ENCODE results near the gene DOK1. TPM values are rescaled to one million over a fixed set of nuclear protein-coding genes. Genes with fewer than 3 reads are reported as not detected.

Gene DOK1
- total and polyA plus RNA-seq, 9 donors, result 6.4 to 8.7 (median 7.0) TPM

- H3K27me3 ChIP-seq (ENCODE audit: control insufficient read depth, insufficient read depth, low read length), result peaks cover 9% of the 10 kb centered on the region
- no CpG with 5 or more reads among the region's 3 CpGs for WGBS (ENCODE audit: insufficient coverage)
- DNase-seq, result no peak
- H3K9me3 ChIP-seq (replicated peaks; ENCODE audit: control insufficient read depth, low read depth, low read length), result no peaks in the 10 kb centered on the region
- H3K4me1 ChIP-seq (ENCODE audit: control insufficient read depth, insufficient read depth, low read length), result no peaks in the 10 kb centered on the region
- no peak overlapping the region for H3K27ac ChIP-seq (ENCODE audit: low read length)
- H3K36me3 ChIP-seq (ENCODE audit: control insufficient read depth, insufficient read depth, low read length), result no peaks in the 10 kb centered on the region
- no peak overlapping the region for H3K4me3 ChIP-seq (ENCODE audit: low read length)
Measured at GRCh38 chr2:74599676-74600075, 45.2 kb downstream of the DOK1 start.

- H3K36me3 ChIP-seq (ENCODE audit: control insufficient read depth, insufficient read depth, low read length), result no peaks in the 10 kb centered on the region
- no CpG with 5 or more reads among the region's 1 CpG for WGBS (ENCODE audit: insufficient coverage)
- no peak for DNase-seq
- peaks cover 8% of the 10 kb centered on the region for H3K27me3 ChIP-seq (ENCODE audit: control insufficient read depth, insufficient read depth, low read length)
- no peaks in the 10 kb centered on the region for H3K4me1 ChIP-seq (ENCODE audit: control insufficient read depth, insufficient read depth, low read length)
- H3K27ac ChIP-seq (ENCODE audit: low read length), result no peak overlapping the region
- no peaks in the 10 kb centered on the region for H3K9me3 ChIP-seq (replicated peaks; ENCODE audit: control insufficient read depth, low read depth, low read length)
- H3K4me3 ChIP-seq (ENCODE audit: low read length), result no peak overlapping the region
Measured at GRCh38 chr2:74602586-74603281, 48.2 kb downstream of the DOK1 start.

GRCh38 chr2:74603282-74604000, 48.9 kb downstream of the DOK1 start:
- Histone ChIP-seq H3K36me3 (ENCODE audit: control insufficient read depth, insufficient read depth, low read length) (no peaks in the 10 kb centered on the region), H3K4me3 (ENCODE audit: low read length) (no peak overlapping the region), H3K27ac (ENCODE audit: low read length) (no peak overlapping the region), H3K4me1 (ENCODE audit: control insufficient read depth, insufficient read depth, low read length) (no peaks in the 10 kb centered on the region), H3K9me3 (replicated peaks; ENCODE audit: control insufficient read depth, low read depth, low read length) (no peaks in the 10 kb centered on the region), H3K27me3 (ENCODE audit: control insufficient read depth, insufficient read depth, low read length) (peaks cover 8% of the 10 kb centered on the region)
- DNase-seq, result no peak
- 84% methylated on average over 3 of the region's 7 CpGs for WGBS (ENCODE audit: insufficient coverage)

GRCh38 chr2:74606927-74607326, 52.4 kb downstream of the DOK1 start:
- 55% methylated on average over 3 of the region's 5 CpGs for WGBS (ENCODE audit: insufficient coverage)
- H3K27me3 ChIP-seq (ENCODE audit: control insufficient read depth, insufficient read depth, low read length), result peaks cover 8% of the 10 kb centered on the region
- no peak for DNase-seq

More at GRCh38 chr2:74606927-74607326, 52.4 kb downstream of the DOK1 start:
- H3K9me3 ChIP-seq (replicated peaks; ENCODE audit: control insufficient read depth, low read depth, low read length), result no peaks in the 10 kb centered on the region
- H3K27ac ChIP-seq (ENCODE audit: low read length), result no peak overlapping the region
- no peaks in the 10 kb centered on the region for H3K4me1 ChIP-seq (ENCODE audit: control insufficient read depth, insufficient read depth, low read length)
- H3K4me3 ChIP-seq (ENCODE audit: low read length), result no peak overlapping the region
- no peaks in the 10 kb centered on the region for H3K36me3 ChIP-seq (ENCODE audit: control insufficient read depth, insufficient read depth, low read length)

Other genes starting within 250 kb of the DOK1 start
- gene SLC4A5, start 211.3 kb upstream of the DOK1 start, total RNA-seq, result 2.2 TPM
- 1 to 10 TPM; 1.2 to 2.2 (median 1.6) TPM for gene SLC4A5, start 211.3 kb upstream of the DOK1 start, polyA plus RNA-seq (ENCODE audit: insufficient read depth in 1 of 8, insufficient read length in 8 of 8, low replicate concordance in 1 of 8)
- gene DCTN1, start 174.4 kb upstream of the DOK1 start, total RNA-seq, result 56.6 TPM
- 100 to 1,000 TPM in 7 of 8 donors, 10 to 100 TPM in 1; 96.4 to 129 (median 108) TPM for gene DCTN1, start 174.4 kb upstream of the DOK1 start, polyA plus RNA-seq (ENCODE audit: insufficient read depth in 1 of 8, insufficient read length in 8 of 8, low replicate concordance in 1 of 8)
- 1.4 TPM for gene C2orf81, start 133.1 kb upstream of the DOK1 start, total RNA-seq
- 1 to 10 TPM; 2.2 to 3.6 (median 2.7) TPM for gene C2orf81, start 133.1 kb upstream of the DOK1 start, polyA plus RNA-seq (ENCODE audit: insufficient read depth in 1 of 8, insufficient read length in 8 of 8, low replicate concordance in 1 of 8)
- gene WDR54, start 133.0 kb upstream of the DOK1 start, total RNA-seq, result 7.5 TPM
- 10 to 100 TPM in 7 of 8 donors, 1 to 10 TPM in 1; 8.8 to 15.8 (median 12.0) TPM for gene WDR54, start 133.0 kb upstream of the DOK1 start, polyA plus RNA-seq (ENCODE audit: insufficient read depth in 1 of 8, insufficient read length in 8 of 8, low replicate concordance in 1 of 8)
- 46.1 TPM for gene RTKN, start 112.8 kb upstream of the DOK1 start, total RNA-seq
- gene RTKN, start 112.8 kb upstream of the DOK1 start, polyA plus RNA-seq (ENCODE audit: insufficient read depth in 1 of 8, insufficient read length in 8 of 8, low replicate concordance in 1 of 8), result 10 to 100 TPM; 35.4 to 58.5 (median 49.4) TPM
- 21.1 TPM for gene INO80B, start 99.6 kb upstream of the DOK1 start, total RNA-seq
- gene INO80B, start 99.6 kb upstream of the DOK1 start, polyA plus RNA-seq (ENCODE audit: insufficient read depth in 1 of 8, insufficient read length in 8 of 8, low replicate concordance in 1 of 8), result 10 to 100 TPM; 15.9 to 26.5 (median 21.5) TPM
- 44.3 TPM for gene WBP1, start 96.3 kb upstream of the DOK1 start, total RNA-seq
- gene WBP1, start 96.3 kb upstream of the DOK1 start, polyA plus RNA-seq (ENCODE audit: insufficient read depth in 1 of 8, insufficient read length in 8 of 8, low replicate concordance in 1 of 8), result 10 to 100 TPM; 56.0 to 74.9 (median 66.8) TPM
- 32.0 TPM for gene MOGS, start 89.3 kb upstream of the DOK1 start, total RNA-seq
- gene MOGS, start 89.3 kb upstream of the DOK1 start, polyA plus RNA-seq (ENCODE audit: insufficient read depth in 1 of 8, insufficient read length in 8 of 8, low replicate concordance in 1 of 8), result 10 to 100 TPM; 33.8 to 41.3 (median 36.8) TPM
- gene MRPL53, start 82.0 kb upstream of the DOK1 start, total RNA-seq, result 81.1 TPM
- gene MRPL53, start 82.0 kb upstream of the DOK1 start, polyA plus RNA-seq (ENCODE audit: insufficient read depth in 1 of 8, insufficient read length in 8 of 8, low replicate concordance in 1 of 8), result 10 to 100 TPM; 52.5 to 87.9 (median 78.8) TPM
- 12.3 TPM for gene CCDC142, start 71.7 kb upstream of the DOK1 start, total RNA-seq
- 10 to 100 TPM in 1 of 8 donors, 1 to 10 TPM in 7; 7.0 to 10.2 (median 8.3) TPM for gene CCDC142, start 71.7 kb upstream of the DOK1 start, polyA plus RNA-seq (ENCODE audit: insufficient read depth in 1 of 8, insufficient read length in 8 of 8, low replicate concordance in 1 of 8)
- gene TTC31, start 71.6 kb upstream of the DOK1 start, total RNA-seq, result 12.2 TPM
- 10 to 100 TPM; 17.5 to 25.7 (median 19.9) TPM for gene TTC31, start 71.6 kb upstream of the DOK1 start, polyA plus RNA-seq (ENCODE audit: insufficient read depth in 1 of 8, insufficient read length in 8 of 8, low replicate concordance in 1 of 8)
- 0.66 TPM for gene LBX2, start 55.1 kb upstream of the DOK1 start, total RNA-seq
- 1 to 10 TPM in 3 of 8 donors, under 1 TPM in 5; 0.33 to 3.0 (median 0.89) TPM for gene LBX2, start 55.1 kb upstream of the DOK1 start, polyA plus RNA-seq (ENCODE audit: insufficient read depth in 1 of 8, insufficient read length in 8 of 8, low replicate concordance in 1 of 8)
- gene PCGF1, start 47.0 kb upstream of the DOK1 start, total RNA-seq, result 11.4 TPM
- 10 to 100 TPM; 11.6 to 16.3 (median 13.2) TPM for gene PCGF1, start 47.0 kb upstream of the DOK1 start, polyA plus RNA-seq (ENCODE audit: insufficient read depth in 1 of 8, insufficient read length in 8 of 8, low replicate concordance in 1 of 8)
- not detected for gene TLX2, start 40.3 kb upstream of the DOK1 start, total RNA-seq
- under 1 TPM in 1 of 8 donors, not detected in 7; 0.14 TPM for gene TLX2, start 40.3 kb upstream of the DOK1 start, polyA plus RNA-seq (ENCODE audit: insufficient read depth in 1 of 8, insufficient read length in 8 of 8, low replicate concordance in 1 of 8)
- 0.04 TPM for gene DQX1, start 28.5 kb upstream of the DOK1 start, total RNA-seq
- gene DQX1, start 28.5 kb upstream of the DOK1 start, polyA plus RNA-seq (ENCODE audit: insufficient read depth in 1 of 8, insufficient read length in 8 of 8, low replicate concordance in 1 of 8), result 1 to 10 TPM in 1 of 8 donors, under 1 TPM in 6, not detected in 1; 0.11 to 1.3 (median 0.21) TPM
- gene AUP1, start 25.0 kb upstream of the DOK1 start, total RNA-seq, result 58.5 TPM
- gene AUP1, start 25.0 kb upstream of the DOK1 start, polyA plus RNA-seq (ENCODE audit: insufficient read depth in 1 of 8, insufficient read length in 8 of 8, low replicate concordance in 1 of 8), result 10 to 100 TPM; 59.5 to 84.9 (median 66.6) TPM
- gene HTRA2, start 24.8 kb upstream of the DOK1 start, total RNA-seq, result 33.0 TPM
- 10 to 100 TPM; 26.1 to 32.6 (median 28.8) TPM for gene HTRA2, start 24.8 kb upstream of the DOK1 start, polyA plus RNA-seq (ENCODE audit: insufficient read depth in 1 of 8, insufficient read length in 8 of 8, low replicate concordance in 1 of 8)
- 6.1 TPM for gene LOXL3, start 778 bp upstream of the DOK1 start, total RNA-seq
- gene LOXL3, start 778 bp upstream of the DOK1 start, polyA plus RNA-seq (ENCODE audit: insufficient read depth in 1 of 8, insufficient read length in 8 of 8, low replicate concordance in 1 of 8), result 10 to 100 TPM in 1 of 8 donors, 1 to 10 TPM in 7; 6.2 to 10.8 (median 7.1) TPM
- 0.18 TPM for gene M1AP, start 93.6 kb downstream of the DOK1 start, total RNA-seq
- gene M1AP, start 93.6 kb downstream of the DOK1 start, polyA plus RNA-seq (ENCODE audit: insufficient read depth in 1 of 8, insufficient read length in 8 of 8, low replicate concordance in 1 of 8), result under 1 TPM in 6 of 8 donors, not detected in 2; 0.06 to 0.34 (median 0.14) TPM
- gene SEMA4F, start 99.5 kb downstream of the DOK1 start, total RNA-seq, result 2.8 TPM
- gene SEMA4F, start 99.5 kb downstream of the DOK1 start, polyA plus RNA-seq (ENCODE audit: insufficient read depth in 1 of 8, insufficient read length in 8 of 8, low replicate concordance in 1 of 8), result 1 to 10 TPM; 2.1 to 4.6 (median 3.6) TPM